Stimulated activated CD8-positive, alpha-beta memory T cell treated with anti-CD3 and anti-CD28 coated beads, Interleukin-15, amount 100 ng/mL, for 1 hour (primary cell): ENCODE data around the gene CWC27.
"Not testable (repeated sequence)": the region's sequence is repeated elsewhere in the genome, so short reads cannot be mapped to it uniquely, and the experiment has no call there.

Source experiments
- DNase-seq: peaks from one replicate; pipeline ENCODE4 v3.0.0-alpha.2; 2020; ENCODE audit warnings: low read depth

The CWC27 gene

DNA sequence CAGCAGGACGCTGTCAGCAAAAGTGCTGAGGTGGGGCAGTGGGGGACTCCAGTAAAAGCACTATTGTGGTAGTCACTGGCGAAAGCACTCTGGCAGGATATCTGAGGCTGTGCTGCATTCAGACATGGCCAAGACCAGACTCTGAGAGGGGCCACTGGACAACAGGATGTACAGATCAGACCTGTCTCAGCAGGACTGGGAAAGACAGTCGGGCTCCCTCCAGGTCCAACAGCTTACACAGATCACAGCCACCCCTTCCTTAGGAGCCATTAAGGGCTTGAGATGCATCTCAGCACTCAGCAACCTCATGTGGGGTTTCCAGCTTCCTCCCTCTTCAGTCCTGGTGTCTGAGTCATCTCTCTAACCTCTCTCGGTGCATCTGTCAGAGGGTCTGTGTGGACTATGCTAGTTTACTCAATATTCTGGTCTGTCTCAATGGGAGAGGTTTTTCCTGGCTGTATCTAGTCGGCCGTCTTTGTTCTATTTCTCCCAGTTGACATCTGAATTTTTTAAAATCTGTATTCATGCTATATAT lies 154.5 kb downstream of the CWC27 start:
- no peak for DNase-seq

- DNase-seq, result no peak
These were observed 156.4 kb downstream of the CWC27 start for GRCh38 chr5:64925123-64925522.

DNA sequence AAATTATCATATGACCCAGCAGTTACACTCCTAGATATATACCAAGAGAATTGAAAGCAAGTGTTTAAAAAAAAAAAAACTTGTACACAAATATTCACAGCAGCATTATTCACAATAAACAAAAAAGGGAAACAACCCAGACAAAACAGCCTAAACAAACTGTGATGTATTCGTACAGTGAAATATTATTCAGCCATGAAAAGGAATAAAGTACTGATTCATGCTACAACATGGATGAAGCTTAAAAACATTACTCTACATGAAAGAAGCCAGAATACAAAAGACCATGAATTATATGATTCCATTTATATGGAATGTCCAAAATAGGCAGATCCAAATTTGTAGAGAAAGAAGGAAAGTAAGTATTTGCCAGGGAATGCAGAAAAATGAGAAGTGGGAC lies 161.1 kb downstream of the CWC27 start:
- no peak for DNase-seq

- DNase-seq, result no peak
These were observed 162.1 kb downstream of the CWC27 start for GRCh38 chr5:64930672-64931318.

- not testable (repeated sequence) for DNase-seq
These were observed 170.7 kb downstream of the CWC27 start for GRCh38 chr5:64939422-64939771.

DNA sequence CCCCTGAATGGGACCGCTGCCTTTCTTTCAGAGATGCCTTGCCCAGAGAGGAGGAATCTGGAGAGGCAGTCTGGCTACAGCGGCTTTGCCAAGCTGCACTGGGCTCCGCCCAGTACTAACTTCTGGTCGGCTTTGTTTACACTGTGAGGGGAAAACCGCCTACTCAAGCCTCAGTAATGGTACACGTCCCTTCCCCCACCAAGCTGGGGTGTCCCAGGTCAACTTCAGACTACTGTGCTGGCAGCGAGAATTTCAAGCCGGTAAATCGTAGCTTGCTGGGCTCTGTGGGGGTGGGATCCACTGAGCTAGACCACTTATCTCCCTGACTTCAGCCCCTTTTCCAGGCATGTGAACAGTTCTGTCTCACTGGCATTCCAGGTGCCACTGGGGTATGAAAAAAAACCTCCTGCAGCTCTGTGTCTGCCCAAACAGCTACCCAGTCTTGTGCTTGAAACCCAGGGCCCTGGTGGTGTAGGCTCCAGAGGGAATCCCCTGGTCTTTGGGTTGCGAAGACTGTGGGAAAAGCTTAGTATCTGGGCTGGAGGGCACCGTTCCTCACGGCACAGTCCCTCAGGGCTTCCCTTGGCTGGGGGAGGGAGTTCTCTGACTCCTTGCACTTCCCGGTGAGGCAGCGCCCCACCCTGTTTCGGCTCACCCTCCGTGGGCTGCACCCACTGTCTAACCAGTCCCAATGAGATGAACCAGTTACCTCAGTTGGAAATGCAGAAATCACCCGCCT lies 171.2 kb downstream of the CWC27 start:
- no peak for DNase-seq

DNA sequence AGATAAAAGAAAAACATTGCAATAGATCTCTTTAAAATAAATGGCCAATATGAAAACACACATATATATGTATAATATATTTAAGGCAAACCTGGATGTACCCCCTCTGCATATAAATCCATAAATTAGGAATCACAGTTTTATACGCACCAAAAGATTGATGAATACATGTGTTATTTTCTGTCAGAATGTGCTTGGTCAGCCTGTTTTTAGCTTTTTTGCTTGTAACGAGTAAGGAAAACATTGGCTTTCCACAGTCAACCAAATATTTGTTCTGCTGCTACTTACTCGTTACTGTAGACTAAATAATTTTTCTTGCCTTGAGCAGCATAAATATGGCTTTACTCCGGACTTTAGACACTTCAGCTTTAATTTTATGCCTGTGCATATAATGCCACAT lies 173.7 kb downstream of the CWC27 start:
- no peak for DNase-seq

DNA sequence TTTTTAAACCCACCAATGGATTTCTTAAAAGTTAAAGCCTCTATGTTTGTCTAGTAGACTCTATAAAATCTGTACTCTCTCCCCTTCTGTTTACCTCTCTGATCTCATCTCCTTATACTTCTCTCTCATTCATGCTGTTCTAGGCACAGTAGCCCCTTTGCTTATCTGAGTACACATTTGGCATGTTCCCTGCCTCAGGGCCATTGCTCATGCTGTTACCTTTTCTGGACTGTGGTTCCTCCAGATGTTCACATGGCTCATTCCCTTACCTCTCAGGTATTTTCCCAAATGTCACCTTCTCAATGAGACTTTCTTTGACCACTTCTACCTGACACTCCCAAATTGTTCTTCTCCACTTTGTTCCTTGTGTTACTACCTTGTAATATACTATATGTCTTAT lies 176.1 kb downstream of the CWC27 start:
- no peak for DNase-seq

GRCh38 chr5:64947031-64947430 lies 178.3 kb downstream of the CWC27 start:
- no peak for DNase-seq

DNA sequence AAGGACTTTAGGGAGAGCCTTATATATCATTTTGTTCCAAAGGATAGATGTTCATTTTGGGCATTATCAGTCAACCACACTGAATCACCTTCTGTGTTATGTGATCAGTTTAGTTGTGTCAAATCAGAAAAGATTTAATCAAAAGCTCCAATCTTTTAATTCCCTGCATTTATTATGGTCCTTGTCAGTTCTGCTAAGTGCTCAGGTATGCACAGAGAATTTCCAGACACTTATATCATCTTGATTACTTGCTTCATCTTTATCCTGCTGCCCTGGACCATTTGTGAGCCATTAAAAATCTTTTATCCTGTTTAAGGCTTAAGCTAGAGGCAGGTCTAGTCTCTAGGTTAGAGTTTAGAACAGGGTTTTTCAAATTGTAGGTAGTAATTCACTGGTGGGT lies 179.1 kb downstream of the CWC27 start:
- no peak for DNase-seq

DNA sequence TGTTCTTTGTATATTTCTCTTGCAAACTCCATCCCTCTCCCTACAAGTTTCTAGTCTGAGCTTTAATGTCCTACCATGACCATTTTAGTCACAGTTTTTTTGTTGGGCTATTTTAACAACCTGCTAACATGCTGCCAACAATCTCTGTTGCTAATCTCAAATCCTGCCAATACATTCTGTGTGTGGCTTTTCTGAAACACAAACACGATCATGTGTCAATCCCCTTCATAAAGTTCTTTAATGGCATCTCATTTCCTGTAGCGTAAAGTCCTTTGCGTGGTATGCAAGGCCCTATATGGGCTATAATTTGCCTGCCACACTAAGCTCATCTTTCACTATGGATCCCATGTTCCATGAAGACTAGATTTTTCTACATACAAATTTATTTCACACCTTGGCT lies 180.6 kb downstream of the CWC27 start:
- no peak for DNase-seq

GRCh38 chr5:64952951-64953673 lies 184.4 kb downstream of the CWC27 start:
- DNase-seq, result no peak

- DNase-seq, result no peak
These were observed 185.8 kb downstream of the CWC27 start for GRCh38 chr5:64954518-64954917.

DNA sequence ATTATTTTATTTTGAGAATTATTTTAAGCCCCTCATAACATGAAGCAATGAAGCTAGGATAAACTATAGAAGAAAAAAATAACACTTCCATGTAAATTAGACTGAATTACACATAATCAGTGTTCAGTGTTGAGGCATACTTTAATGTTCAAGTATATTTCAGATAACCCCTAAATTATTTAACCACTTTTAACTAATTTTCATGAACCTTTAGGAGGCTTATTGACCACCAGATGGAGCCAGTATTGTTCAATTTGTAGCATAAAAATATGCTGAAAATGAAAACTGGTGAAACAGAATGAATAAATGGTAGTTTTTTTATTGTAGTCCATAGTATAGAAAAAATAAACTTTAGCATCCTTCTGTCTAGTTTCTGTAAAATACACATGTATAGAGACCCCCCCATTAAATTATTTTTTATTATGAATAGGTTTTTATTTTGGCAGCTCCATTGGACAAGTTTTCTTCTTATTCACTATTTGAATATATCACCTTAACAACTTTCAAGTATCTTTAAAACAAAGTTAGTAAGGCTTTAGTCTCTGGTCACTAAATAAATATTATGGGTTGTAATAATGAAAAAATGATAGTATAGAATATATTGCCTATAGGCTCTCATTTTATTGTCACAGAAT lies 190.1 kb downstream of the CWC27 start:
- DNase-seq, result no peak

- no peak for DNase-seq
These were observed 194.5 kb downstream of the CWC27 start for GRCh38 chr5:64963278-64963677.

- no peak for DNase-seq
These were observed 199.9 kb downstream of the CWC27 start for GRCh38 chr5:64968591-64969110.

GRCh38 chr5:64969578-64969977 lies 200.8 kb downstream of the CWC27 start:
- DNase-seq, result no peak

GRCh38 chr5:64971513-64971912 lies 202.8 kb downstream of the CWC27 start:
- no peak for DNase-seq

GRCh38 chr5:64971990-64972389 lies 203.3 kb downstream of the CWC27 start:
- DNase-seq, result no peak

DNA sequence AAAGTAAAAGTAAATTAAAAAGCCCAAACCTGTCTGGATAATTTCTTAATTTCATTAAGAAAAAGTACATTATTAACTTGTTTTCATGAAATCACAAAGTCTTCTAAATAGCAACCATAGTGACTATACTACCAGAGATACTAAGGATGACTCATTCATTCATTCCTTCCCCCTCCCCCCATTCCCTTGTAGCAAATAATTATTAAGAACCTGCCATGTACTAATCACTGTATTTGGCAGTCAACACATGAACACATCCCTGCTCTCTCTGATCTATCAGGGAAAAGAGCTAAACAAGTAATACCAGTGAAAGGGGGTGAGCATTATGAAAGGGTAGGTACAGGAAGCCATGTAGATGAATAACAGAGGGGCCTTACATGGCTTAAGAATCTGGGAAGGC lies 203.9 kb downstream of the CWC27 start:
- no peak for DNase-seq

- DNase-seq, result no peak
These were observed 204.5 kb downstream of the CWC27 start for GRCh38 chr5:64973215-64973614.

GRCh38 chr5:64977779-64978178 lies 209.0 kb downstream of the CWC27 start:
- no peak for DNase-seq
